Heart left ventricle (tissue), 13 donors: Measurements from ENCODE around the gene PHKA2.

Experiments used
- POLR2A ChIP-seq, 2 donors: fragments of 450-650 bp; IDR thresholded peaks; one replicate each; pipeline ENCODE4 v1.6.1; 2017; ENCODE audit warnings: antibody characterized with exemption in 2 of 2, mild to moderate bottlenecking in 2 of 2, moderate library complexity in 2 of 2
- TF ChIP-seq, protein P1 (sequence below), 12 donors: fragments of 200-600 bp; sonication (generic) in 4 of 12; IDR thresholded peaks; one replicate each; pipeline versions ENCODE4 v1.5.0 to v1.8.0; 2018 to 2022; ENCODE audit warnings: antibody characterized with exemption in 12 of 12, mild to moderate bottlenecking in 5 of 12
- donor health status: ischemic (EF 13 %, LVEDD 7.1; RV severe dilation, severe dysfunction).
- donor health status: DM: no; HTN: yes; CAD: no.
- donor health status: DM: no; HTN: no; CAD: no.
- donor health status: ischemic (EF 25% LVEDD 6.9; RV normal size, moderate dysfunction).
- donor health status: ischemic (EF 25% LVEDD 5.7; RV mildly dilated, moderate dysfunction).
- donor health status: ischemic (EF 35%, LVEDD 5.7; RV mildly dilated, moderate dysfunction).
- donor health status: nonischemic (EF 11% LVEDD 7.7; RV severe dilation, severe dysfunction).
- donor health status: DM: yes; HTN: yes; CAD: no.
- donor health status: PGD.
- donor health status: ischemic (EF 29% LVEDD 5.4; RV normal size, mild dysfunction).
- donor health status: nonischemic (EF 23%, LVEDD 6.1; RV moderate dilation, normal function).

DNA sequence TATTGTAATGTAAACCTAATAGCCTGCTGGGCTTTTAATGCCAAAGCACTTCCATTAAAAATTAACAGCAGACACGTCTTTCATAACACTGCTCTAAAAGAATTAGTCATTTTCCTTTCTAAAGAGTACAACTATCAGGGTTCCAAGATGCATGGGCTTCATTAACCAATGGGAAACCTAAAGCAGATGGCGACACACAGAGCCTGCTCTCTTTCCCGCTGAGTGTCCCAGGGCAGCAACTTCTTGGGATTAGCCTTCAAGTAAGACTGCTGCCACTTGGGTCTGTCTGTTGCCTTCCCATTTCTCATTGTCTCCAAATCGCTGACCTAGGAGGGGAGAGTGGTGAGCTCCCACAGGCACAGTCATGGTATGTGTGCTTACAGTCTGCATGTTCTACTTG is 14.0 kb upstream of the PHKA2 start:
- TF ChIP-seq, protein P1, sequence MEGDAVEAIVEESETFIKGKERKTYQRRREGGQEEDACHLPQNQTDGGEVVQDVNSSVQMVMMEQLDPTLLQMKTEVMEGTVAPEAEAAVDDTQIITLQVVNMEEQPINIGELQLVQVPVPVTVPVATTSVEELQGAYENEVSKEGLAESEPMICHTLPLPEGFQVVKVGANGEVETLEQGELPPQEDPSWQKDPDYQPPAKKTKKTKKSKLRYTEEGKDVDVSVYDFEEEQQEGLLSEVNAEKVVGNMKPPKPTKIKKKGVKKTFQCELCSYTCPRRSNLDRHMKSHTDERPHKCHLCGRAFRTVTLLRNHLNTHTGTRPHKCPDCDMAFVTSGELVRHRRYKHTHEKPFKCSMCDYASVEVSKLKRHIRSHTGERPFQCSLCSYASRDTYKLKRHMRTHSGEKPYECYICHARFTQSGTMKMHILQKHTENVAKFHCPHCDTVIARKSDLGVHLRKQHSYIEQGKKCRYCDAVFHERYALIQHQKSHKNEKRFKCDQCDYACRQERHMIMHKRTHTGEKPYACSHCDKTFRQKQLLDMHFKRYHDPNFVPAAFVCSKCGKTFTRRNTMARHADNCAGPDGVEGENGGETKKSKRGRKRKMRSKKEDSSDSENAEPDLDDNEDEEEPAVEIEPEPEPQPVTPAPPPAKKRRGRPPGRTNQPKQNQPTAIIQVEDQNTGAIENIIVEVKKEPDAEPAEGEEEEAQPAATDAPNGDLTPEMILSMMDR (IDR thresholded peaks at IDR 0.05), result no peak
- TF ChIP-seq POLR2A (IDR thresholded peaks at IDR 0.05), result no peak
